ENCODE measurements around the gene TMEM123.

GRCh38 chr11:102447193-102447592 is 5.4 kb downstream of the TMEM123 start:
- TF ChIP-seq CTCF (conservative IDR thresholded peaks at IDR 0.05; ENCODE audit: low read depth, low read length) (no peak), RAD21 (IDR thresholded peaks at IDR 0.05; ENCODE audit: low read length) (no peak), SMC3 (IDR thresholded peaks at IDR 0.05; ENCODE audit: low read depth, low read length) (no peak), POLR2A (IDR thresholded peaks at IDR 0.05; ENCODE audit: low read depth, low read length) (no peak), USF2 (IDR thresholded peaks at IDR 0.05; ENCODE audit: low read depth, low read length) (no peak), ELK1 (IDR thresholded peaks at IDR 0.05; ENCODE audit: borderline replicate concordance, low read depth, low read length) (no peak), MAFK (IDR thresholded peaks at IDR 0.05; ENCODE audit: low read depth, low read length) (no peak), RFX5 (IDR thresholded peaks at IDR 0.05; ENCODE audit: low read depth, low read length) (no peak), BHLHE40 (IDR thresholded peaks at IDR 0.05; ENCODE audit: low read depth, low read length) (no peak)
